IPS-20b (cell line): ENCODE results near the gene MST1.

ENCODE experiments used
- H3K27ac ChIP-seq: one replicate; pipeline ENCODE4 v1.5.1; 2013; ENCODE audit warnings: low read length
- H3K27me3 ChIP-seq: 2 replicates; pipeline ENCODE4 v1.6.1; 2013; ENCODE audit warnings: mild to moderate bottlenecking, low read length, inconsistent platforms; ENCODE audit not compliant: insufficient read depth
- H3K36me3 ChIP-seq: 2 replicates; pipeline ENCODE4 v1.6.1; 2013; ENCODE audit warnings: low read depth, mild to moderate bottlenecking, inconsistent platforms, low read length, moderate library complexity; ENCODE audit not compliant: insufficient read depth
- H3K4me1 ChIP-seq: 2 replicates; pipeline ENCODE4 v1.6.1; 2013; ENCODE audit warnings: mild to moderate bottlenecking, control low read depth, inconsistent platforms, low read length, moderate library complexity; ENCODE audit not compliant: insufficient read depth
- H3K4me3 ChIP-seq: 2 replicates; pipeline ENCODE4 v1.5.1; 2013; ENCODE audit warnings: mild to moderate bottlenecking, low read length, inconsistent platforms
- H3K9ac ChIP-seq: 2 replicates; pipeline ENCODE4 v1.6.1; 2013; ENCODE audit warnings: low read depth, mild to moderate bottlenecking, inconsistent platforms, low read length, moderate library complexity
- H3K9me3 ChIP-seq: 2 replicates; pipeline ENCODE4 v1.6.1; 2013; ENCODE audit warnings: mild to moderate bottlenecking, low read depth, low read length, inconsistent platforms; ENCODE audit not compliant: insufficient read depth

MST1 gene

DNA sequence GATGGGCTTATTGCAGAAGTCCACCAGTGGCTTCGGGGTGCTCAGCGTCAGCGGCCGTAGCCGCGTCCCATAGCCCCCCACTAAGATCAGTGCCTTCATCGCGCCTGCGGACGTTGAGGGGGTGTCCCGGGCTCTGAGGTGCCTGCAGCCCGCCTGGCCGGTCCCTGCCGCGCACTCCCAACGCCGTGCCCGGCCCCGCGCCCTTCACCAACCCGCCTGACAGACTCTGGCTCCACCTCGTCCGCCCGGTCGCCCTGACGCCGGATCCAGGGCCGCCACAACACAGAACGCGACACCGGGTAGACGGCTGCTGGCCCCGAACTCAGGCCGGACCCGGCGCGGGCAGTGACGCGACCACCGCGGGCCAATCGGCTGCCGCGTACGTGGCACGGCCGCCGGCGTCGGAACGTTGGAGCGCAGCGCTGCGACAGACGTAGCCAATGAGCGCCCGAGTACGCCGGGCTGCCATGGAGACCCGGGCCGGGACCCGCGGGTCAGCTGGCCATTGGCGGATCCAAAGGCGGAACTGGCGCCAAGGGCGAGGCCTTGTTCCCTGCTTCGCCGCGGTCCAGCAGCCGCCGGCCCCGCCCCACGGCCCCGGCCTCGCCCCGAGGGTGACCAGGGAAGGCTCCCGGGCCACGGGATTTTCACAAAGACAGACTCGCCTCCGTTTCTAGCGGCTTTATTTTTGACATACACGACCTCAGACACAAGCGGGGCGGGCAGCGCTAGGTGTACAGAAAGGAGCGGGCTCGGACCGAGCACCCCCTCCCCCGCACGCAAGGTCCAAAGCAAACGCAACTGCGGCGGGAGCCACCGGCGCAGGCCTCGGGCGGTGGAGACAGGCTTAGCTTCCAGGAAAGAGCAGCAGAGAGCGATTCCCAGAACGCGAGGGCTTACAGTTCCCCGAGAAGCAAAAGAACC is 34.6 kb upstream of the MST1 start, which contains the start of gene GMPPB:
GMPPB (minus strand) TSS at position 324 of the 924 bp plus-strand sequence; CDS start at position 99, 225 bp downstream.
- Histone ChIP-seq H3K4me1 (peaks cover 6% of the 10 kb centered on the region; the same call in 1 of the 2 replicates), H3K9ac (peak within 1 kb of the TSS; percentile 95), H3K27ac (peak within 1 kb of the TSS; percentile 79), H3K9me3 (no peaks in the 10 kb centered on the region), H3K4me3 (peak within 1 kb of the TSS; percentile 99), H3K27me3 (no peaks in the 10 kb centered on the region), H3K36me3 (peaks cover 52% of the 10 kb centered on the region)

DNA sequence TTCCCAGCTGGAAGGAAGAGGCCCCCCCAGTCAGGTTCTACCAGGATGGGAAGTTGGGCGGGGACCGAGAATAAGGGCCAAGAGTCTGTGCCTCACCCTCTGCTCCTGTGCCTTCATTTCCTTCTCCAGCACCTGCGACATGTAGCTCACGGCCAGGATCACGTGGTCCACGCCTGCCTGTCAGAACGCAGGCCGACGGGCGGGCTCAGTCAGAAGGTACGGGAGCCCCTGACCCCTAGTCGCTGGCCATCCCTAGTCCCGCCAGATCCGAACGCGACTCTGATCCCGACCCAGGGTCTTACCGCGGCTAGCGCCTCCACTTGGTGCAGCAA is 34.0 kb upstream of the MST1 start:
- Histone ChIP-seq H3K36me3 (peaks cover 52% of the 10 kb centered on the region), H3K9ac (peak overlapping the region; percentile 95), H3K4me3 (peak overlapping the region; percentile 99), H3K4me1 (peaks cover 6% of the 10 kb centered on the region; the same call in 1 of the 2 replicates), H3K9me3 (no peaks in the 10 kb centered on the region), H3K27me3 (no peaks in the 10 kb centered on the region), H3K27ac (no peak overlapping the region)

DNA sequence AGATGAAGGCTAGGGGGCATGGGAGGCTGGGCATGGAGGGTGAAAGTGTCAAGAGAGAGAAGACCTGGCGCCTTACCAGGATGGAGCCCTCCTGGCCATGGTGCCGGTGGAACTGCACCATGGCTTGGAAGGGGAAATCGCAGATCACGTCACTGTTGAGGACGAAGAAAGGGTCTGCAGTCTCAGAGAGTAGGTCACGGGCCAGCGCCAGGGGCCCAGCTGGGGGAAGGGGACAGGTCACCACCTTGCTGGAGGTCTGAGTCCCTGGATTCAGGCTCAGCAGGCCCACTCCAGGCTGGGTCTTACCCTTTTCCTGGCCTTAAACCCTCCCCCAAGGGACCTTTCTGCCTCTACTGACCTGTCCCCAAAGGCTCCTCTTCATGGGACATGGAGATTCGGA is 33.6 kb upstream of the MST1 start:
- Histone ChIP-seq H3K4me3 (peak overlapping the region; percentile 99), H3K27me3 (no peaks in the 10 kb centered on the region), H3K4me1 (peaks cover 6% of the 10 kb centered on the region; the same call in 1 of the 2 replicates), H3K9me3 (no peaks in the 10 kb centered on the region), H3K27ac (no peak overlapping the region), H3K9ac (peak overlapping the region; percentile 95; the same call in 1 of the 2 replicates), H3K36me3 (peaks cover 48% of the 10 kb centered on the region)

DNA sequence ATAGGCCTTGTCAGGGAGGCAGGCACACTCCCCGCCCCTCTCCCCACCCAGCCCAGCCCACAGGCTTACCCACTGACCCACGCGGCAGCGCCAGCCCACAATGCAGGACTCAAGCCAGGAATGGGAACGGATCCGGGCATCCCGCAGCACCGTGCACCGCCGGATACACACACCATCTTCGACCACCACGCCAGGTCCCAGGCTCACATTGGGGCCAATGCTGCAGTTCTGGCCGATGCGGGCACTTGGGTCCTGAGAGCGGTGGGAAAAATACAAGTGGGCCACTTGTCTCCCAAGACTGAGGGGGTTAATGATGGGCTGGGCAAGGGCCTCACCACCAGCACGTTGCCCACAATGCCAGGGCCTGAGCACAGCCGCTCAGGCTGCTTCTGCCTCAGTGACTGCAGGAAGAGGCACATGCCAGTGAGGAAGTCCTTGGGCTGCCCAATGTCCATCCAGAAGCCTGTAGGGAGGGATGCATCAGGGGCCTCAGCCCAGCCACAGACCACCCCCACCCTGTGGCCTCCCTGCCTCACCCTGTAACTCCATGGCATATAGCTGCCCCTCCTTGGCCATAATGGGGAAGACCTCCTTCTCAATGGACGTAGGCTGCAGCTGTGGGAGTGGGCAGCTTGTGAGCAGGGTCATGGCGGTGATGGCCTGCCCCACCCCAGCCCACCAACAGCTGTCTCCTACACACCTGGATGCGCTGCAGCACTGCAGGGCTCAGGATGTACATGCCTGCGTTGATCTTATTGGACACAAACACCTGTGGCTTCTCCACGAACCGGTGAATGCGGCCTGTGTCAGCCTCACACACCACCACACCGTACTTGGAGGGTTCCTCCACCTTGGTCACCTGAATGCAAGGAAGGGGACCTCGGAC is 32.9 kb upstream of the MST1 start:
- peaks cover 40% of the 10 kb centered on the region for H3K36me3 ChIP-seq
- H3K27ac ChIP-seq: no peak overlapping the region
- H3K4me1 ChIP-seq: peaks cover 6% of the 10 kb centered on the region; the same call in 1 of the 2 replicates
- no peak overlapping the region for H3K9ac ChIP-seq
- H3K27me3 ChIP-seq: no peaks in the 10 kb centered on the region
- peak overlapping the region; percentile 99; the same call in 1 of the 2 replicates for H3K4me3 ChIP-seq
- H3K9me3 ChIP-seq: no peaks in the 10 kb centered on the region

DNA sequence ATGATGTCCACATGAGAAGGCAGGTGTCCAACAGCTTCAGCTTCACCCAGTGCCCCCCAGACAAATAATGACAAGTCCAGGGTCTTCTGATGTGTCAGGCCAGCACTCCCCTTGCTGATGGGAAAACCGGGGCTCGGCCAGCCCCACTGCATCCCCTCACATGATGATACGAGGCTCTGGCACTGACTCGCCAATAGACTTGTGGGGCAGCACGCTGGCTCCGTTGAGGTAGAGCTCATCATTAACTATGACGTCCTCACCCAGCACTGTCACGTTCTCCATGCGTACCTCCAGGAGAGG is 32.3 kb upstream of the MST1 start:
- Histone ChIP-seq H3K36me3 (peaks cover 34% of the 10 kb centered on the region), H3K9ac (no peak overlapping the region), H3K27me3 (no peaks in the 10 kb centered on the region), H3K9me3 (no peaks in the 10 kb centered on the region), H3K4me3 (no peak overlapping the region), H3K4me1 (peaks cover 6% of the 10 kb centered on the region; the same call in 1 of the 2 replicates), H3K27ac (no peak overlapping the region)

DNA sequence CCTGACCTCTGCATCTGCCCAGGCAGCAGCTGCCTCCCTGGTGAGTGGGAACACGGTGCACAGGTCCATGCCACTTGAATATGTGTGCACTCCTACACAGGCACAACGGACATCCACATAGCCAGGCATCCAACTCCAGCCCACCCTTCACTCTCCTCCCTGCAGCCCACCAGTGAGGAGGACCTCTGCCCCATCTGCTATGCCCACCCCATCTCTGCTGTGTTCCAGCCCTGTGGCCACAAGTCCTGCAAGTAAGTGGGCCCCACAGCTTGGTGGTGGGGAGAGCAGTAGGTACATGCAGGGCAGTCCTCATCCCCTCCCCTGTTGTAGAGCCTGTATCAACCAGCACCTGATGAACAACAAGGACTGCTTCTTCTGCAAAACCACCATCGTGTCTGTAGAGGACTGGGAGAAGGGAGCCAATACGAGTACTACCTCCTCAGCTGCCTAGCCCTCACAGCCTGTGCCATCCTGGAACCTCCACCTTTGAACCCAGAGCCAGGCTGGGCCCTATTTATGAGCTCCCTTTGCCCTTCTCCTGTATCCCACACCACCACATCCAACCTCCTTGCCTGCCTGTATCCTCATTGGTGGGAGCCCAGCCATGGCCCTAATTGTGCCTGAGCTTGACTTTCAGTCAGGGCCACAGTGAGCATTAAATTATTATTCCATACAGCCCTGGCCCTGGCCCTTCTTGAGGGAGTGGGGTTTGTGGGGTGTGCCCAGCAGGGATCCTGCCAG is 31.8 kb upstream of the MST1 start:
- Histone ChIP-seq H3K27me3 (no peaks in the 10 kb centered on the region), H3K4me3 (no peak overlapping the region), H3K27ac (no peak overlapping the region), H3K4me1 (peaks cover 6% of the 10 kb centered on the region; the same call in 1 of the 2 replicates), H3K36me3 (peaks cover 32% of the 10 kb centered on the region), H3K9ac (no peak overlapping the region), H3K9me3 (no peaks in the 10 kb centered on the region)

DNA sequence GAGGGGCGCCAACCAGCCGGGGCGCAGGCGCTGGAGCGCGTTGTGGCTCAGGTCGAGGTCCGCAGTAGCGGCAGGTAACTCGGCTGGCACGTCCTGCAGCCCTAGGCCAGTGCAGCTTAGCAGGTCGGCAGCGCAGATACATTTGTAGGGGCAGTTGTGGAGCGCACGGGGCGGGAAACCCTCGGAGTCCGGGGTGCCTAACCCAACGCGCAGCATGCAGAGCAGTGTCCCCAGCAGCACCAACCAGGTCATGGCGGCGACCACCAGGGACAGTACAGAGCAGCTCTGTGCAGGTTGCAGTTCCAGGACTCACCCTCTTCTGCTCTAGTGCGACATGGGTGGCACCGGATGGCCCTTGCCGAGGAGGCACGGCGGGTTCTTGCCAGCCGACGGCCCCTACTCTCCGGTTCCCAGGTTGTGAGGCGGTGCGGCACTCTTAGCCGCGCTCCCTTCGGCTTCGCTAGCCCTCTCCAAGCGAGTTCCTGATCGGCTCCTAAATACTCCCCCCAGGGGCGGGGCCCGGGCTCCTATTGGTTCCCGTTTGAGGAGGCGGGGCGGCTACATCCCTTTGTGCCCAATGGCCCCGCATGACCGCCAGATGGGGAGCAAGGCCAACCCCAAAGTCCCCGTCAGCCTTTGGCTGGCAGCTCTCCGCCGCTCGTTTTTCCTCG is 30.1 kb upstream of the MST1 start, which contains the start of gene AMIGO3:
AMIGO3 (minus strand) TSS at position 471 of the 671 bp plus-strand sequence; CDS start at position 252, 219 bp downstream.
- Histone ChIP-seq H3K27me3 (no peaks in the 10 kb centered on the region), H3K9ac (peak within 1 kb of the TSS; percentile 87), H3K9me3 (no peaks in the 10 kb centered on the region), H3K36me3 (peaks cover 29% of the 10 kb centered on the region), H3K4me1 (peaks cover 3% of the 10 kb centered on the region; the same call in 1 of the 2 replicates), H3K27ac (no peak within 1 kb of the TSS), H3K4me3 (peak within 1 kb of the TSS; percentile 78)

DNA sequence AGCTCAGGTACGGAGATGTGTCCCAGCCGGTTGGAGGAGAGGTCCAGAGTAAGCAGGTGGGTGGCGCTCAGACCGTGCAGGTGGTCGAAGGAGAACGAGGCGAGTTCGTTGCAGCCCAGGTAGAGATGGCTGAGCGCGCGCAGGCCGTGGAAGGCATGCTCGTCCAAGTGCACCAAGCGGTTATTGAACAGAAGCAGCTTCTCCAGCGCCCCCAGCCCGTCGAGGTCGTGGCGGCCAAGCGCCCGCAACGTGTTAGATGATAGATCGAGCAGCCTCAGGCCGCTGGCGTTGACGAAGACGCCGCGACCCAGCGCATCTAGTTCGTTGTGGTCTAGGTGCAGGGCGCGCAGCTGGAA is 29.6 kb upstream of the MST1 start:
- Histone ChIP-seq H3K36me3 (peaks cover 29% of the 10 kb centered on the region), H3K4me3 (peak overlapping the region; percentile 78), H3K27ac (no peak overlapping the region)

DNA sequence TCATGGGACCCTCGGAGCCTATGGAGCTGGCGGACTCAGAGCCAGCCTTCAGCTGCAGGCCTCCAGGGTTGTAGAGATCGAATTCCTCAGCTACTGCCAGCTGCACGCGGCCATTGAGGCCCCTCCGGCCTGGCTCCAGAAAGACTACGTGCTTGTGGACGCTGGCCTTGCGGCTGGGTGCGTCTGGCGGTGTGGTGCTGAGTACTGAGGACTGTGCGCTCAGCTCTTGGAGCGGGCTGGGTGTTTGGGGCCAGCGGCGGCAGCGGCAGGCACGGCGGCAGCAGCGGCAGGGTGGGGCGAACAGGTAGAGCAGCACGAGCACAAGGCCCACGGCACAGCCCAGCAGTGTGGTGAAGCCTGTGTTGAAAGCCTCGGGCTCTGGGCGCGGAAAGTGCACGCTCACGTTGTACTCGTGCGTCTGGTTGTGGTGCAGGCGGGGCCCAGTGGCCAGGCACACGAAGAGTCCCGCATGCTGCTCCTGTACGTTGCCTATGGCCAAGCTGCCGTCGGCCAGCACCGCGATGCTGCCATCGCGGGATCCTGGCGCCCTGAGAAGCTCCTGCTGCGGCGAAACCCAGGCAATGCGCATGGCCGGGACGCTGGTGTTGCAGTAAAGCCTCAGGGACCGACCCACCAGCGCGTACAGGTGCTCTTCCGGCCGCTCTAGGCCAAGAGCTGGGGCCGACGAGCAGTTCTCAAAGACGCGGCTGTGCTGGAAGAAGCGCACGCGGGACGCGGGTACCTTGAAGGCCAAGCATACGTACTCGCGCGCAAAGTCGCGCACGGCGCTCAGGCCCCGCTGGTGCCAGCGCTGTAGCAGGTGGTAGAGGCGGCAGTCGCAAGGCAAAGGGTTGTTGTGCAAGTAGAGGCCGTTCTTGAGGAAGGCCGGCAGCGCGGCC is 28.9 kb upstream of the MST1 start:
- no peaks in the 10 kb centered on the region for H3K9me3 ChIP-seq
- no peak overlapping the region for H3K27ac ChIP-seq
- H3K4me1 ChIP-seq: peaks cover 3% of the 10 kb centered on the region; the same call in 1 of the 2 replicates
- H3K9ac ChIP-seq: peak overlapping the region; percentile 87; the same call in 1 of the 2 replicates
- H3K36me3 ChIP-seq: peaks cover 29% of the 10 kb centered on the region
- H3K4me3 ChIP-seq: peak overlapping the region; percentile 78; the same call in 1 of the 2 replicates
- H3K27me3 ChIP-seq: no peaks in the 10 kb centered on the region

More for the DNA sequence above, 29.6 kb upstream of the MST1 start:
- Histone ChIP-seq H3K27me3 (no peaks in the 10 kb centered on the region), H3K4me1 (peaks cover 3% of the 10 kb centered on the region; the same call in 1 of the 2 replicates), H3K9me3 (no peaks in the 10 kb centered on the region), H3K9ac (peak overlapping the region; percentile 87)
